Glutamatergic neuron (in vitro differentiated cells): ENCODE results near the gene LRRC8D. TPM values are rescaled to one million over a fixed set of nuclear protein-coding genes. Genes with fewer than 3 reads are reported as not detected.
A peak's percentile ranks its signal among the peaks of the same experiment; 100 is the strongest.

Source experiments
- DNase-seq: peaks from one replicate; pipeline ENCODE4 v3.0.0; 2022
- H3K27ac Mint-ChIP-seq: one replicate; pipeline ENCODE4 v1.8.0; 2020; ENCODE audit warnings: mild to moderate bottlenecking, mixed read lengths, inconsistent platforms; ENCODE audit not compliant: unreplicated experiment
- H3K27me3 Mint-ChIP-seq: one replicate; pipeline ENCODE4 v1.8.0; 2020; ENCODE audit warnings: mild to moderate bottlenecking, moderate library complexity, mixed read lengths, inconsistent platforms; ENCODE audit not compliant: unreplicated experiment
- H3K36me3 Mint-ChIP-seq: one replicate; pipeline ENCODE4 v1.8.0; 2020; ENCODE audit warnings: mild to moderate bottlenecking, mixed read lengths, inconsistent platforms; ENCODE audit not compliant: unreplicated experiment
- H3K4me1 Mint-ChIP-seq: one replicate; pipeline ENCODE4 v1.8.0; 2020; ENCODE audit warnings: mild to moderate bottlenecking, low read depth, mixed read lengths, inconsistent platforms; ENCODE audit not compliant: unreplicated experiment
- H3K4me3 Mint-ChIP-seq: one replicate; pipeline ENCODE4 v1.8.0; 2020; ENCODE audit warnings: mild to moderate bottlenecking, mixed read lengths, inconsistent platforms; ENCODE audit not compliant: unreplicated experiment
- H3K9me3 Mint-ChIP-seq: one replicate; pipeline ENCODE4 v1.8.0; 2020; ENCODE audit warnings: mild to moderate bottlenecking, moderate library complexity, mixed read lengths, inconsistent platforms; ENCODE audit not compliant: unreplicated experiment
- CTCF ChIP-seq: fragments of 200-600 bp; sonication (generic); IDR thresholded peaks from one replicate; pipeline ENCODE4 v1.5.0; 2021; ENCODE audit not compliant: partially characterized antibody, unreplicated experiment
- total RNA-seq: library from RNA; stranded (reverse); fragmentation: NEBNext Ultra II Directional; extraction: Animal tissue kit (Norgen Biotek cat#: 25700); gene quantifications from one replicate; pipeline ENCODE4 v1.2.1, GENCODE V29; 2021; ENCODE audit not compliant: unreplicated experiment

LRRC8D gene
- total RNA-seq, 1 donor from 2014 or later, result 54.9 TPM

GRCh38 chr1:89827330-89827729, 6.5 kb downstream of the LRRC8D start:
- DNase-seq, result no peak
- Mint-ChIP-seq H3K27ac (no peak overlapping the region), H3K36me3 (no peaks in the 10 kb centered on the region), H3K4me3 (no peak overlapping the region), H3K4me1 (peaks cover 35% of the 10 kb centered on the region), H3K27me3 (no peaks in the 10 kb centered on the region), H3K9me3 (no peaks in the 10 kb centered on the region)
- TF ChIP-seq CTCF, result no peak

GRCh38 chr1:89827902-89828301, 7.1 kb downstream of the LRRC8D start:
- DNase-seq, result no peak
- H3K27me3 Mint-ChIP-seq, result no peaks in the 10 kb centered on the region
- no peaks in the 10 kb centered on the region for H3K9me3 Mint-ChIP-seq
- no peak for TF ChIP-seq CTCF
- no peak overlapping the region for H3K4me3 Mint-ChIP-seq
- H3K36me3 Mint-ChIP-seq, result no peaks in the 10 kb centered on the region
- no peak overlapping the region for H3K27ac Mint-ChIP-seq
- peaks cover 36% of the 10 kb centered on the region for H3K4me1 Mint-ChIP-seq

GRCh38 chr1:89829186-89829585, 8.4 kb downstream of the LRRC8D start:
- Mint-ChIP-seq H3K27ac (no peak overlapping the region), H3K36me3 (no peaks in the 10 kb centered on the region), H3K27me3 (no peaks in the 10 kb centered on the region), H3K4me1 (peaks cover 41% of the 10 kb centered on the region), H3K9me3 (no peaks in the 10 kb centered on the region), H3K4me3 (no peak overlapping the region)
- no peak for TF ChIP-seq CTCF
- no peak for DNase-seq

- Mint-ChIP-seq H3K27me3 (no peaks in the 10 kb centered on the region), H3K4me3 (peak overlapping the region; percentile 47), H3K27ac (peak overlapping the region; percentile 67), H3K9me3 (no peaks in the 10 kb centered on the region), H3K36me3 (no peaks in the 10 kb centered on the region), H3K4me1 (peaks cover 40% of the 10 kb centered on the region)
- DNase-seq, result peak; percentile 36
- no peak for TF ChIP-seq CTCF
These were observed 10.8 kb downstream of the LRRC8D start for GRCh38 chr1:89831462-89832120.

- H3K27me3 Mint-ChIP-seq, result no peaks in the 10 kb centered on the region
- peak overlapping the region; percentile 47 for H3K4me3 Mint-ChIP-seq
- H3K27ac Mint-ChIP-seq, result peak overlapping the region; percentile 67
- H3K4me1 Mint-ChIP-seq, result peaks cover 46% of the 10 kb centered on the region
- no peak for TF ChIP-seq CTCF
- H3K36me3 Mint-ChIP-seq, result no peaks in the 10 kb centered on the region
- no peak for DNase-seq
- H3K9me3 Mint-ChIP-seq, result no peaks in the 10 kb centered on the region
These were observed 11.8 kb downstream of the LRRC8D start for GRCh38 chr1:89832496-89833127.
